Left colon (tissue), 2 donors: ENCODE results near the gene CLEC4G. TPM values are rescaled to one million over a fixed set of nuclear protein-coding genes. Genes with fewer than 3 reads are reported as not detected.
A peak's percentile ranks its signal among the peaks of the same experiment; 100 is the strongest.

Experiments used
- ATAC-seq: fragments of 200-7000 bp; cut with Tn5 transposase; one replicate; pipeline ENCODE4 v1.9.1; 2020; ENCODE audit warnings: mild to moderate bottlenecking, moderate library complexity
- DNase-seq, 2 donors: peaks; one replicate each; pipeline ENCODE4 v3.0.0-alpha.2; 2020
- intact Hi-C, 2 donors: fragments of 100-400 bp; cut with DNase I in 1 of 2; cut with micrococcal nuclease in 1 of 2; formaldehyde crosslinking; loops; one replicate each; pipeline versions ENCODE4 v1.11.2 to v1.14.0; 2022; cut with DNase I, micrococcal nuclease
- total RNA-seq, 2 donors: library from RNA; stranded (reverse); fragmentation: NEBNext Ultra II Directional; extraction: Animal tissue kit (Norgen Biotek cat#: 25700); gene quantifications; one replicate each; pipeline ENCODE4 v1.2.1, GENCODE V29; 2021
- donor health status: DM: no; HTN: no; CAD: no.
- donor health status: DM: yes; HTN: yes; CAD: no.

The CLEC4G gene
- total RNA-seq, 2 donors from 2014 or later: 1.3 TPM; not detected in 1

GRCh38 chr19:7680606-7681339, 51.1 kb downstream of the CLEC4G start, which contains the start of gene TRAPPC5:
Gene TRAPPC5 (plus strand): TSS chr19:7680833. CDS start chr19:7682254, 1,421 bp downstream.
- DNase-seq (peak; percentile 75 to 93), ATAC-seq (peak; percentile 84)
- intact Hi-C loops: no loop called here

- DNase-seq: no peak
- intact Hi-C loops: no loop called here
- no peak for ATAC-seq
Observed at GRCh38 chr19:7679771-7680605, 51.9 kb downstream of the CLEC4G start.

DNA sequence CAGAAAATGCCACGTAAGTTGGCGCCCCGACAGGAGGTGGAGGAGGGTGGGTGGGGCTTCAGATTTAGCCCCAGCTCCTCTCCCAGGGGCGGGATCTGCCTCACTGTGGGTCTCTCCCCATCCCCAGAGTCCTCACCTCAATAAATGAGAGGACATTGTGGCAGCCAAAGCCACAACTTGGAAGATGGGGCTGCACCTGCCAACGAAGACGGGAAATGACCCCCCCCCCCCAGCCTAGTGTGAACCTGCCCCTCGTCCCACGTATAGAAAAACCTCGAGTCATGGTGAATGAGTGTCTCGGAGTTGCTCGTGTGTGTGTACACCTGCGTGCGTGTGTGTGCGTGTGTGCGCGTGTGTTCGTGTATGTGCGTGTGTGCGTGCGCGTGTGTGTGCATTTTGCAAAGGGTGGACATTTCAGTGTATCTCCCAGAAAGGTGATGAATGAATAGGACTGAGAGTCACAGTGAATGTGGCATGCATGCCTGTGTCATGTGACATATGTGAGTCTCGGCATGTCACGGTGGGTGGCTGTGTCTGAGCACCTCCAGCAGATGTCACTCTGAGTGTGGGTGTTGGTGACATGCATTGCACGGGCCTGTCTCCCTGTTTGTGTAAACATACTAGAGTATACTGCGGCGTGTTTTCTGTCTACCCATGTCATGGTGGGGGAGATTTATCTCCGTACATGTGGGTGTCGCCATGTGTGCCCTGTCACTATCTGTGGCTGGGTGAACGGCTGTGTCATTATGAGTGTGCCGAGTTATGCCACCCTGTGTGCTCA, 52.7 kb downstream of the CLEC4G start:
- intact Hi-C loops: no loop called here
- ATAC-seq: peak; percentile 42
- peak; percentile 44 to 51 for DNase-seq

Other genes with a start within 250 kb of the CLEC4G start
- gene PEX11G, start 243.1 kb downstream of the CLEC4G start, total RNA-seq: 10 to 100 TPM in 1 of 2 donors, 1 to 10 TPM in 1; 9.0 to 10.8 TPM
- gene ZNF358, start 216.0 kb downstream of the CLEC4G start, total RNA-seq: 10 to 100 TPM; 37.8 to 56.2 TPM
- 10 to 100 TPM; 22.2 to 31.6 TPM for gene MCOLN1, start 209.5 kb downstream of the CLEC4G start, total RNA-seq
- gene PNPLA6, start 196.4 kb downstream of the CLEC4G start, total RNA-seq: 100 to 1,000 TPM in 1 of 2 donors, 10 to 100 TPM in 1; 87.8 to 107 TPM
- 10 to 100 TPM; 51.1 to 52.4 TPM for gene CAMSAP3, start 136.2 kb downstream of the CLEC4G start, total RNA-seq
- 10 to 100 TPM; 23.6 to 29.4 TPM for gene XAB2, start 102.6 kb downstream of the CLEC4G start, total RNA-seq
- 100 to 1,000 TPM; 100 to 123 TPM for gene PET100, start 102.3 kb downstream of the CLEC4G start, total RNA-seq
- gene PCP2, start 98.4 kb downstream of the CLEC4G start, total RNA-seq: under 1 TPM in 1 of 2 donors, not detected in 1; 0.73 TPM
- 100 to 1,000 TPM; 186 to 209 TPM for gene STXBP2, start 95.0 kb downstream of the CLEC4G start, total RNA-seq
- gene RETN, start 63.1 kb downstream of the CLEC4G start, total RNA-seq: not detected
- not detected for gene MCEMP1, start 55.0 kb downstream of the CLEC4G start, total RNA-seq
- 100 to 1,000 TPM; 107 to 108 TPM for gene TRAPPC5, start 51.3 kb downstream of the CLEC4G start, total RNA-seq
- gene FCER2, start 30.0 kb downstream of the CLEC4G start, total RNA-seq: under 1 TPM; 0.27 to 0.64 TPM
- 10 to 100 TPM in 1 of 2 donors, 1 to 10 TPM in 1; 2.6 to 12.1 TPM for gene CD209, start 15.4 kb upstream of the CLEC4G start, total RNA-seq
- gene CLEC4M, start 31.1 kb upstream of the CLEC4G start, total RNA-seq: not detected
- 10 to 100 TPM; 10.5 to 13.1 TPM for gene EVI5L, start 98.1 kb upstream of the CLEC4G start, total RNA-seq
- under 1 TPM; 0.22 to 0.46 TPM for gene PRR36, start 142.3 kb upstream of the CLEC4G start, total RNA-seq
- 1 to 10 TPM; 2.7 to 3.1 TPM for gene LRRC8E, start 156.4 kb upstream of the CLEC4G start, total RNA-seq
- gene MAP2K7, start 171.8 kb upstream of the CLEC4G start, total RNA-seq: 10 to 100 TPM; 27.0 to 29.2 TPM
- gene TGFBR3L, start 182.7 kb upstream of the CLEC4G start, total RNA-seq: under 1 TPM in 1 of 2 donors, not detected in 1; 0.53 TPM
- 10 to 100 TPM; 10.6 to 17.7 TPM for gene SNAPC2, start 188.2 kb upstream of the CLEC4G start, total RNA-seq
- 1 to 10 TPM in 1 of 2 donors, under 1 TPM in 1; 0.61 to 5.1 TPM for gene CTXN1, start 194.0 kb upstream of the CLEC4G start, total RNA-seq
- 10 to 100 TPM; 54.1 to 69.1 TPM for gene TIMM44, start 211.6 kb upstream of the CLEC4G start, total RNA-seq